ENCODE results near the gene HGD.

- TF ChIP-seq POLR2A (IDR thresholded peaks at IDR 0.05; ENCODE audit: low read length): no peak
- TF ChIP-seq ZFP36 (IDR thresholded peaks at IDR 0.05; ENCODE audit: borderline replicate concordance, partially characterized antibody): no peak
- no peak for TF ChIP-seq MAFK (IDR thresholded peaks at IDR 0.05; ENCODE audit: partially characterized antibody)
These were observed 1.0 kb downstream of the HGD start for GRCh38 chr3:120681018-120681417.
